HEK293 (cell line): ENCODE measurements around the gene PIK3C2G.
"Not testable (repeated sequence)": the region's sequence is repeated elsewhere in the genome, so short reads cannot be mapped to it uniquely, and the experiment has no call there.

ENCODE experiments used
- CTCF ChIA-PET: fragments of 350-600 bp; formaldehyde crosslinking; extraction: SDS; loops from one replicate; lab custom pipeline; 2021; ENCODE audit warnings: antibody characterized with exemption; lab: Yijun Ruan, JAX
- POLR2A ChIA-PET: fragments of 300-600 bp; formaldehyde crosslinking; extraction: SDS; loops from one replicate; lab custom pipeline; 2020; ENCODE audit warnings: antibody characterized with exemption, inconsistent platforms; lab: Yijun Ruan, JAX
- H3K27ac ChIP-seq: fragments of 200-500 bp; sonication (Bioruptor generic); 2 replicates; pipeline ENCODE4 v1.5.1; 2014; ENCODE audit warnings: low read depth, low read length, control low read depth, inconsistent platforms; ENCODE audit errors: extremely low read depth
- H3K36me3 ChIP-seq, 2 experiments: fragments of 200-500 bp in 1 of 2; sonication (Bioruptor generic) in 1 of 2; 1 replicate in 1 of 2; 2 replicates in 1 of 2; pipeline ENCODE4 v1.5.1; 2014 to 2017; ENCODE audit warnings: inconsistent platforms in 2 of 2, low read length in 2 of 2; ENCODE audit not compliant: control insufficient read depth in 2 of 2, insufficient read depth in 1 of 2
- H3K4me1 ChIP-seq: fragments of 200-500 bp; sonication (Bioruptor generic); 2 replicates; pipeline ENCODE4 v1.5.1; 2014; ENCODE audit warnings: mild to moderate bottlenecking, low read length, inconsistent platforms; ENCODE audit not compliant: control insufficient read depth, insufficient read depth
- H3K4me3 ChIP-seq: 2 replicates; pipeline ENCODE4 v1.5.1; 2011; ENCODE audit warnings: low read depth, mild to moderate bottlenecking, control low read depth, low read length, moderate library complexity
- H3K9me3 ChIP-seq: fragments of 200-500 bp; sonication (Bioruptor generic); 2 replicates; pipeline ENCODE4 v1.5.1; 2014; ENCODE audit warnings: low read depth, low read length, inconsistent platforms; ENCODE audit not compliant: control insufficient read depth, insufficient read depth
- GLI4 ChIP-seq: fragments of 450-650 bp; formaldehyde crosslinking; IDR thresholded peaks from 2 replicates; pipeline ENCODE4 v1.5.1; 2016; ENCODE audit warnings: missing biosample characterization, missing genetic modification characterization
- ZBTB7A ChIP-seq: fragments of 450-650 bp; formaldehyde crosslinking; IDR thresholded peaks from 2 replicates; pipeline ENCODE4 v1.5.1; 2016; ENCODE audit warnings: low read depth, missing biosample characterization, missing genetic modification characterization
- ZNF184 ChIP-seq: fragments of 450-650 bp; IDR thresholded peaks from 2 replicates; pipeline ENCODE4 v1.5.1; 2018; ENCODE audit warnings: missing biosample characterization, mild to moderate bottlenecking, missing genetic modification characterization
- ZNF2 ChIP-seq: fragments of 450-650 bp; formaldehyde crosslinking; IDR thresholded peaks from 2 replicates; pipeline ENCODE4 v1.5.1; 2016; ENCODE audit warnings: missing biosample characterization, missing genetic modification characterization
- ZNF292 ChIP-seq: fragments of 450-650 bp; formaldehyde crosslinking; IDR thresholded peaks from 2 replicates; pipeline ENCODE4 v1.5.1; 2016; ENCODE audit warnings: low read depth, missing biosample characterization, missing genetic modification characterization, borderline replicate concordance
- ZNF37A ChIP-seq: fragments of 450-650 bp; IDR thresholded peaks from 2 replicates; pipeline ENCODE4 v1.5.1; 2018; ENCODE audit warnings: missing biosample characterization, missing genetic modification characterization
- ZNF600 ChIP-seq: fragments of 450-650 bp; formaldehyde crosslinking; IDR thresholded peaks from 2 replicates; pipeline ENCODE4 v1.5.1; 2016; ENCODE audit warnings: missing biosample characterization, missing genetic modification characterization
- ZNF658 ChIP-seq: fragments of 450-650 bp; formaldehyde crosslinking; IDR thresholded peaks from 2 replicates; pipeline ENCODE4; 2016; ENCODE audit warnings: missing biosample characterization, missing genetic modification characterization
- ZNF660 ChIP-seq: fragments of 450-650 bp; IDR thresholded peaks from 2 replicates; pipeline ENCODE4 v1.5.1; 2018; ENCODE audit warnings: missing biosample characterization, mild to moderate bottlenecking, missing genetic modification characterization
- ZNF830 ChIP-seq: fragments of 450-650 bp; IDR thresholded peaks from 2 replicates; pipeline ENCODE4 v1.5.0; 2018; ENCODE audit warnings: missing biosample characterization, missing genetic modification characterization, low read depth, mild to moderate bottlenecking, moderate library complexity
- TF ChIP-seq, protein P1 (sequence below): fragments of 450-650 bp; formaldehyde crosslinking; IDR thresholded peaks from 2 replicates; pipeline ENCODE4 v1.5.1; 2016; ENCODE audit warnings: missing biosample characterization, missing genetic modification characterization
- TF ChIP-seq, protein P2 (sequence below): fragments of 450-650 bp; formaldehyde crosslinking; IDR thresholded peaks from 2 replicates; pipeline ENCODE4 v1.5.1; 2017; ENCODE audit warnings: missing biosample characterization, missing genetic modification characterization
- TF ChIP-seq, protein P3 (sequence below): fragments of 450-650 bp; formaldehyde crosslinking; IDR thresholded peaks from 2 replicates; pipeline ENCODE4 v1.5.1; 2016; ENCODE audit warnings: missing biosample characterization, missing genetic modification characterization, low read depth

The PIK3C2G gene

DNA sequence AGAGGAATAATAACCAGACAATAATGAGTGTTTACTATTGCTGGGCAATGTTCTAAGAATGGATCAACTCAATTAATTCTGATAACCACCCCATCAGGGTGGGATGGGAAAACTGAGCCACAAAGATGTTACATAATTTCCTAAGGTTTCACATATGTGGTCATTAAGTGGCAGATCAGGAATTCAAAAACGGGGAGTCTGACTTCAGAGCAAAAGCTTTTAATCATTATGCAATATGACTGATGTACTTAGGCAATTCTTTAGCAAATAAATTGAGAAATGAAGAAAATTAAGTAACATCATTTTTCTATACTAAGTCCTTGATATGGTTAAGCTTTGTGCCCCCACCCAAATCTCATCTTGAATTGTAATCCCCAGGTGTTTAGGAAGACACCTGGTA is 423.1 kb downstream of the PIK3C2G start (continued):
- TF ChIP-seq, protein P1, sequence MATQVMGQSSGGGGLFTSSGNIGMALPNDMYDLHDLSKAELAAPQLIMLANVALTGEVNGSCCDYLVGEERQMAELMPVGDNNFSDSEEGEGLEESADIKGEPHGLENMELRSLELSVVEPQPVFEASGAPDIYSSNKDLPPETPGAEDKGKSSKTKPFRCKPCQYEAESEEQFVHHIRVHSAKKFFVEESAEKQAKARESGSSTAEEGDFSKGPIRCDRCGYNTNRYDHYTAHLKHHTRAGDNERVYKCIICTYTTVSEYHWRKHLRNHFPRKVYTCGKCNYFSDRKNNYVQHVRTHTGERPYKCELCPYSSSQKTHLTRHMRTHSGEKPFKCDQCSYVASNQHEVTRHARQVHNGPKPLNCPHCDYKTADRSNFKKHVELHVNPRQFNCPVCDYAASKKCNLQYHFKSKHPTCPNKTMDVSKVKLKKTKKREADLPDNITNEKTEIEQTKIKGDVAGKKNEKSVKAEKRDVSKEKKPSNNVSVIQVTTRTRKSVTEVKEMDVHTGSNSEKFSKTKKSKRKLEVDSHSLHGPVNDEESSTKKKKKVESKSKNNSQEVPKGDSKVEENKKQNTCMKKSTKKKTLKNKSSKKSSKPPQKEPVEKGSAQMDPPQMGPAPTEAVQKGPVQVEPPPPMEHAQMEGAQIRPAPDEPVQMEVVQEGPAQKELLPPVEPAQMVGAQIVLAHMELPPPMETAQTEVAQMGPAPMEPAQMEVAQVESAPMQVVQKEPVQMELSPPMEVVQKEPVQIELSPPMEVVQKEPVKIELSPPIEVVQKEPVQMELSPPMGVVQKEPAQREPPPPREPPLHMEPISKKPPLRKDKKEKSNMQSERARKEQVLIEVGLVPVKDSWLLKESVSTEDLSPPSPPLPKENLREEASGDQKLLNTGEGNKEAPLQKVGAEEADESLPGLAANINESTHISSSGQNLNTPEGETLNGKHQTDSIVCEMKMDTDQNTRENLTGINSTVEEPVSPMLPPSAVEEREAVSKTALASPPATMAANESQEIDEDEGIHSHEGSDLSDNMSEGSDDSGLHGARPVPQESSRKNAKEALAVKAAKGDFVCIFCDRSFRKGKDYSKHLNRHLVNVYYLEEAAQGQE (tag by site-specific recombination) = no peak
- no peak for TF ChIP-seq ZNF37A (tag by site-specific recombination)
- TF ChIP-seq, protein P2, sequence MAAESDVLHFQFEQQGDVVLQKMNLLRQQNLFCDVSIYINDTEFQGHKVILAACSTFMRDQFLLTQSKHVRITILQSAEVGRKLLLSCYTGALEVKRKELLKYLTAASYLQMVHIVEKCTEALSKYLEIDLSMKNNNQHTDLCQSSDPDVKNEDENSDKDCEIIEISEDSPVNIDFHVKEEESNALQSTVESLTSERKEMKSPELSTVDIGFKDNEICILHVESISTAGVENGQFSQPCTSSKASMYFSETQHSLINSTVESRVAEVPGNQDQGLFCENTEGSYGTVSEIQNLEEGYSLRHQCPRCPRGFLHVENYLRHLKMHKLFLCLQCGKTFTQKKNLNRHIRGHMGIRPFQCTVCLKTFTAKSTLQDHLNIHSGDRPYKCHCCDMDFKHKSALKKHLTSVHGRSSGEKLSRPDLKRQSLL (tag by site-specific recombination) = no peak

DNA sequence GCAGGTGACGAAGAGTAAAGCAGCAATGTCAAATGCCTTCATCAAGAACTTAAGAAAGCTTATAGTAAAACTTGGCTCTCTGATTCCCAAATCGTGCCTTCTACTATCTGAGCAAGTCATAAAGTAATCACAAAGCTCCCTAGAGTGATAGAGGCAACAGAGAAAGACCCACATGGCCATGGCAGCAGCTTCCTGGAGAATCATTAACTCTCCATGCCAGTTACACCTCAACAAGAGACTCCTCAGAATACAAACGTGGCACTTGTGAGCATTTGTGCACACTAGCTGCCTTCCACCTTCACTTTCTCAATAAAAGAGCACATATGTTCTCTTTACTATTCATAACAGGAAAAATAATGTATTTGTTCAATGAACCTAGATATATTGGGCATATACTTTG is 428.5 kb downstream of the PIK3C2G start:
- Histone ChIP-seq H3K27ac (no peak overlapping the region), H3K9me3 (no peaks in the 10 kb centered on the region), H3K4me3 (no peak overlapping the region), H3K36me3 (no peaks in the 10 kb centered on the region), H3K4me1 (no peaks in the 10 kb centered on the region)
- no peak for TF ChIP-seq ZNF660 (tag by site-specific recombination)
- TF ChIP-seq, protein P3, sequence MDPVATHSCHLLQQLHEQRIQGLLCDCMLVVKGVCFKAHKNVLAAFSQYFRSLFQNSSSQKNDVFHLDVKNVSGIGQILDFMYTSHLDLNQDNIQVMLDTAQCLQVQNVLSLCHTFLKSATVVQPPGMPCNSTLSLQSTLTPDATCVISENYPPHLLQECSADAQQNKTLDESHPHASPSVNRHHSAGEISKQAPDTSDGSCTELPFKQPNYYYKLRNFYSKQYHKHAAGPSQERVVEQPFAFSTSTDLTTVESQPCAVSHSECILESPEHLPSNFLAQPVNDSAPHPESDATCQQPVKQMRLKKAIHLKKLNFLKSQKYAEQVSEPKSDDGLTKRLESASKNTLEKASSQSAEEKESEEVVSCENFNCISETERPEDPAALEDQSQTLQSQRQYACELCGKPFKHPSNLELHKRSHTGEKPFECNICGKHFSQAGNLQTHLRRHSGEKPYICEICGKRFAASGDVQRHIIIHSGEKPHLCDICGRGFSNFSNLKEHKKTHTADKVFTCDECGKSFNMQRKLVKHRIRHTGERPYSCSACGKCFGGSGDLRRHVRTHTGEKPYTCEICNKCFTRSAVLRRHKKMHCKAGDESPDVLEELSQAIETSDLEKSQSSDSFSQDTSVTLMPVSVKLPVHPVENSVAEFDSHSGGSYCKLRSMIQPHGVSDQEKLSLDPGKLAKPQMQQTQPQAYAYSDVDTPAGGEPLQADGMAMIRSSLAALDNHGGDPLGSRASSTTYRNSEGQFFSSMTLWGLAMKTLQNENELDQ (tag by site-specific recombination) = no peak
- TF ChIP-seq ZNF830 (tag by site-specific recombination) = no peak
- no peak for TF ChIP-seq ZBTB7A (tag by site-specific recombination)
- TF ChIP-seq ZNF184 (tag by site-specific recombination) = no peak
- ChIA-PET CTCF (no interaction called here), POLR2A (no interaction called here)

DNA sequence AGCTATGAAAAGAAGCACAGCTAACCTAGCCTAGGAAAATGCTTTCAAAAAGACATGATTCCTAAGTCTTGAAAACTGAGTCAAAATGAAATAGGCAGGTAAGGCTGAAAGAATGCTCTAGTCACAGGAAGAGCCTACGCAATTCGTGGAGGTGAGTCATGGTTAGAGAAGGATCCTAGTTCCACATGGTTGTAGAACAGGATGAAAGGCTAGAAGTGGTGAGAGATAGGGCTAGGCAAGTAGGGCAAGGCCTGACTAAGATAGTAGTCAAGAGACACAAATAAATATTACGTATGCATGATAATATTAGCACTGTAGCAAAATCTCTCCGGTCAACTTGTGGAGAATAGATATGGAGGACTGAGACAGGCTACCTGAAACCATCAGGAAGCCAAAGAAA is 429.3 kb downstream of the PIK3C2G start:
- CTCF ChIA-PET = no interaction called here
- no peaks in the 10 kb centered on the region for H3K9me3 ChIP-seq
- no peak overlapping the region for H3K27ac ChIP-seq
- H3K4me1 ChIP-seq = no peaks in the 10 kb centered on the region
- TF ChIP-seq ZNF600 (tag by site-specific recombination) = no peak
- no peak for TF ChIP-seq ZNF658 (tag by site-specific recombination)
- no peak for TF ChIP-seq GLI4 (tag by site-specific recombination)
- TF ChIP-seq ZNF2 = no peak
- TF ChIP-seq ZNF292 (tag by site-specific recombination) = no peak
- POLR2A ChIA-PET = no interaction called here
- no peak overlapping the region for H3K4me3 ChIP-seq
- H3K36me3 ChIP-seq = no peaks in the 10 kb centered on the region

DNA sequence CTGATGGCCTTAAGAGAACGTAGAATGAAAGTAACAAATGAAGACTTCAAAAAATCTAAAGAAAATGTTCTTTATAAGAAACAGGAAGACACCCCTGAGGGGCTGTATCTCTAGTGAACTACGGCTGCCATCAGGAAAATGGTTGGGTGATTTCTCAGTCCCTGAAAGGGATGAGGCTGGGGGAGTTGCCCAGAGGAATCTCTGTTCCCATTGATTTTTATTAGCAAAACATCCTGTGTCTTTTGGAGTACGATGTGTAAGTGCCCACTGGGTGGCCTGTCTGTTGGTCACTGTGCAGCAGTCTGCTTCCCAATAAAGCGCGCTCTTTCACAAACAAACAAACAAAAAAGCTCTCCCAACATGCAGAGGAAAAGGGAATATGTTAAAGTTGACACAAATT is 432.7 kb downstream of the PIK3C2G start:
- H3K27ac ChIP-seq, CTCF ChIA-PET, H3K9me3 ChIP-seq, H3K4me1 ChIP-seq, H3K4me3 ChIP-seq, H3K36me3 ChIP-seq, POLR2A ChIA-PET: not testable (repeated sequence)
